Body of pancreas (tissue), 4 donors: ENCODE results near the gene SMARCA4. TPM values are rescaled to one million over a fixed set of nuclear protein-coding genes. Genes with fewer than 3 reads are reported as not detected.

Experiments used
- ATAC-seq: fragments of 150-250 bp; one replicate; pipeline ENCODE4 v1.9.1; 2016
- DNase-seq, 4 donors: peaks; one replicate each; pipeline ENCODE4 v3.0.0-alpha.2; 2019
- H3K27ac ChIP-seq, 4 donors: fragments of 200-600 bp; sonication (generic); 1 replicate in 3 of 4; 2 replicates in 1 of 4; pipeline versions ENCODE4 v1.5.1 to v1.6.1; 2016 to 2019; ENCODE audit warnings: mild to moderate bottlenecking in 1 of 4, mixed read lengths in 1 of 4, moderate library complexity in 1 of 4
- H3K27me3 ChIP-seq, 2 donors: fragments of 200-600 bp; sonication (generic); one replicate each; pipeline ENCODE4 v1.6.0; 2016; ENCODE audit warnings: mild to moderate bottlenecking in 1 of 2
- H3K36me3 ChIP-seq, 2 donors: fragments of 200-600 bp; sonication (generic); replicated peaks in 1 of 2; 2 replicates each; pipeline ENCODE4 v1.5.1; 2016; ENCODE audit warnings: low read depth in 2 of 2; ENCODE audit not compliant: insufficient read depth in 1 of 2
- H3K4me1 ChIP-seq: fragments of 200-600 bp; sonication (generic); one replicate; pipeline ENCODE4 v1.6.0; 2016
- H3K4me3 ChIP-seq, 2 donors: fragments of 200-600 bp; sonication (generic); 1 replicate in 1 of 2; 2 replicates in 1 of 2; pipeline ENCODE4 v1.5.1; 2016 to 2019
- H3K9me3 ChIP-seq, 3 donors: fragments of 200-600 bp; sonication (generic); 1 replicate in 2 of 3; 2 replicates in 1 of 3; pipeline ENCODE4 v1.5.1; 2016
- CTCF ChIP-seq, 7 experiments: fragments of 450-650 bp in 4 of 7; fragments of 200-600 bp in 3 of 7; sonication (generic) in 3 of 7; IDR thresholded peaks; one replicate each; pipeline ENCODE4 v1.5.1; 2016 to 2019; ENCODE audit warnings: antibody characterized with exemption in 7 of 7
- POLR2A ChIP-seq, 3 donors: fragments of 450-650 bp; IDR thresholded peaks; one replicate each; pipeline ENCODE4 v1.6.1; 2016; ENCODE audit warnings: antibody characterized with exemption in 3 of 3, mild to moderate bottlenecking in 2 of 3
- WGBS, 2 donors: methylation state at CpG; one replicate each; pipeline ENCODE4 v1.1.5; 2017; 5-methylcytosine and 5-hydroxymethylcytosine counted together
- intact Hi-C: fragments of 100-400 bp; cut with DNase I; formaldehyde crosslinking; loops from one replicate; pipeline ENCODE4 v1.15.1; 2023
- total RNA-seq, 2 donors: library from RNA; depleted of rRNA; stranded (reverse); fragments of >200 nt; gene quantifications; one replicate each; pipeline ENCODE4 v1.1.0, GENCODE V29; 2016

Gene SMARCA4
- total RNA-seq, 2 donors from 2014 or later, result 56.3 to 120 TPM

- DNase-seq (no peak), ATAC-seq (no peak)
- H3K27me3 ChIP-seq, result no peaks in the 10 kb centered on the region
- H3K36me3 ChIP-seq, result peaks cover 6 to 31% of the 10 kb centered on the region in 2 donors
- 91% methylated on average over 30 to 38 of the region's 38 CpGs for WGBS, 2 donors
- TF ChIP-seq CTCF (IDR thresholded peaks at IDR 0.05) (no peak), POLR2A (IDR thresholded peaks at IDR 0.05) (no peak)
- peak overlapping the region in 1 of 4 donors; percentile 21 for H3K27ac ChIP-seq
- no peaks in the 10 kb centered on the region for H3K4me1 ChIP-seq
- intact Hi-C loops, result loop anchor here (5.0 to 10.0 kb wide), 2 partner anchors 93 to 170 kb away; no protein-coding TSS in a partner anchor
- no peak overlapping the region for H3K4me3 ChIP-seq
- no peaks in the 10 kb centered on the region for H3K9me3 ChIP-seq
Measured at GRCh38 chr19:11034449-11035213, 73.8 kb downstream of the SMARCA4 start.

- Histone ChIP-seq H3K27ac (peak overlapping the region in 3 of 4 donors; percentile 12 to 21 (median 17)), H3K27me3 (no peaks in the 10 kb centered on the region), H3K4me3 (no peak overlapping the region), H3K4me1 (no peaks in the 10 kb centered on the region), H3K9me3 (no peaks in the 10 kb centered on the region), H3K36me3 (peaks cover 6 to 30% of the 10 kb centered on the region in 2 donors)
- 46 to 48% methylated on average over 4 to 15 of the region's 15 CpGs for WGBS, 2 donors
- intact Hi-C loops, result loop anchor here (5.0 to 10.0 kb wide), 2 partner anchors 92 to 169 kb away; no protein-coding TSS in a partner anchor
- ATAC-seq, result peak; percentile 94
- peak; percentile 94 to 96 (median 95) for DNase-seq
- TF ChIP-seq CTCF (IDR thresholded peaks at IDR 0.05) (peak; percentile 88 to 95 (median 92)), POLR2A (IDR thresholded peaks at IDR 0.05) (no peak)
Measured at GRCh38 chr19:11035441-11036377, 74.9 kb downstream of the SMARCA4 start.

- Histone ChIP-seq H3K4me1 (peaks cover 15% of the 10 kb centered on the region), H3K36me3 (peaks cover 0 to 22% of the 10 kb centered on the region in 2 donors), H3K27ac (no peak overlapping the region), H3K9me3 (no peaks in the 10 kb centered on the region), H3K4me3 (no peak overlapping the region), H3K27me3 (no peaks in the 10 kb centered on the region)
- ATAC-seq, result no peak
- intact Hi-C loops, result loop anchor here (5.0 to 10.0 kb wide), 2 partner anchors 89 to 166 kb away; no protein-coding TSS in a partner anchor
- DNase-seq, result no peak
- WGBS, 2 donors, result 66 to 77% methylated on average over 4 of the region's 4 CpGs
- TF ChIP-seq CTCF (IDR thresholded peaks at IDR 0.05), result no peak
- TF ChIP-seq POLR2A (IDR thresholded peaks at IDR 0.05), result no peak
Measured at GRCh38 chr19:11038511-11038910, 77.7 kb downstream of the SMARCA4 start.

GRCh38 chr19:11041194-11041593 lies 80.4 kb downstream of the SMARCA4 start:
- Histone ChIP-seq H3K27ac (peak overlapping the region; percentile 76 to 90 (median 87)), H3K4me3 (no peak overlapping the region), H3K4me1 (peaks cover 15% of the 10 kb centered on the region), H3K9me3 (no peaks in the 10 kb centered on the region), H3K36me3 (peaks cover 0 to 5% of the 10 kb centered on the region in 2 donors), H3K27me3 (no peaks in the 10 kb centered on the region)
- ATAC-seq (no peak), DNase-seq (no peak)
- intact Hi-C loops, result loop anchor here (5.0 kb wide), 1 partner anchor 41 kb away; no protein-coding TSS in a partner anchor
- TF ChIP-seq POLR2A (IDR thresholded peaks at IDR 0.05) (no peak), CTCF (IDR thresholded peaks at IDR 0.05) (no peak)
- 94 to 95% methylated on average over 25 to 30 of the region's 33 CpGs for WGBS, 2 donors
